A673 (cell line): ENCODE data around the gene PRDM16.

Experiments
- EZH2 ChIP-seq: fragments of 200-600 bp; sonication (generic); IDR thresholded peaks from 2 replicates; pipeline ENCODE4 v1.6.1; 2017; ENCODE audit warnings: borderline replicate concordance, low read depth, mild to moderate bottlenecking, mixed read lengths, antibody characterized with exemption, low read length; ENCODE audit not compliant: poor library complexity, severe bottlenecking
- TF ChIP-seq, protein P1 (sequence below): fragments of 300-800, 200-600 bp; sonication (generic); conservative IDR thresholded peaks from 2 replicates; pipeline ENCODE4 v1.5.1; 2017; ENCODE audit warnings: low read depth, mild to moderate bottlenecking, antibody characterized with exemption, low read length, moderate library complexity, mixed read lengths

DNA sequence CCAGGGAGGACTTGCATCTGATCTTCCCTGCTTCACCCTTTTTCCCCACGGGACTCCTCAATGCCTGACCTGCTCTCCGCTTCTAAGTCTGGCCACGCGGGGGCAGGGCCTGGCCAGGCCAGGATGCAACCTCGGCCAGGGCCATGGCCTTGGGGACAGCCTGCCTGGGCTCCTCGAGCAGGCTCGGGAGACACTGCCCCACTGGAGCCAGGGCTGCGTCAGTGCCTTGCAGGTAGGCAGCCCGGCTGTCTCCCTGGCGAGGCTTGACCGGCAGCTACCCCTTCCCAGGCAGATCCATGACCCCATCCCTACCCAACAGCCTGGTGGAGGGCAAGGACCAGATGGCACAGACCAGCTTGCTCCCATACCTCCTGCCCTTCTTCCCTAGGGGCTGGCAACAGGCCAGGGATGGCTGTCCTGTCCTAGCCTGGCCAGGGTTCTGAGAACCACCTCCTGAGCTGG lies 2.7 kb upstream of the PRDM16 start:
- TF ChIP-seq, protein P1, sequence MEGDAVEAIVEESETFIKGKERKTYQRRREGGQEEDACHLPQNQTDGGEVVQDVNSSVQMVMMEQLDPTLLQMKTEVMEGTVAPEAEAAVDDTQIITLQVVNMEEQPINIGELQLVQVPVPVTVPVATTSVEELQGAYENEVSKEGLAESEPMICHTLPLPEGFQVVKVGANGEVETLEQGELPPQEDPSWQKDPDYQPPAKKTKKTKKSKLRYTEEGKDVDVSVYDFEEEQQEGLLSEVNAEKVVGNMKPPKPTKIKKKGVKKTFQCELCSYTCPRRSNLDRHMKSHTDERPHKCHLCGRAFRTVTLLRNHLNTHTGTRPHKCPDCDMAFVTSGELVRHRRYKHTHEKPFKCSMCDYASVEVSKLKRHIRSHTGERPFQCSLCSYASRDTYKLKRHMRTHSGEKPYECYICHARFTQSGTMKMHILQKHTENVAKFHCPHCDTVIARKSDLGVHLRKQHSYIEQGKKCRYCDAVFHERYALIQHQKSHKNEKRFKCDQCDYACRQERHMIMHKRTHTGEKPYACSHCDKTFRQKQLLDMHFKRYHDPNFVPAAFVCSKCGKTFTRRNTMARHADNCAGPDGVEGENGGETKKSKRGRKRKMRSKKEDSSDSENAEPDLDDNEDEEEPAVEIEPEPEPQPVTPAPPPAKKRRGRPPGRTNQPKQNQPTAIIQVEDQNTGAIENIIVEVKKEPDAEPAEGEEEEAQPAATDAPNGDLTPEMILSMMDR = no peak
- no peak for TF ChIP-seq EZH2
